Neural progenitor cell (in vitro differentiated cells): ENCODE data around the gene CHMP1A. TPM values are rescaled to one million over a fixed set of nuclear protein-coding genes. Genes with fewer than 3 reads are reported as not detected.

ENCODE experiments used
- DNase-seq: peaks from one replicate; pipeline ENCODE4 v3.0.0-alpha.2; 2016; ENCODE audit warnings: low spot score
- H2AFZ ChIP-seq: fragments of 200-600 bp; sonication (generic); replicated peaks from 2 replicates; pipeline ENCODE4 v1.6.1; 2016; ENCODE audit warnings: antibody characterized with exemption
- H3F3A ChIP-seq: fragments of 200-600 bp; sonication (generic); 2 replicates; pipeline ENCODE4 v1.6.1; 2016; ENCODE audit warnings: antibody characterized with exemption, low read depth
- H3K27ac ChIP-seq: fragments of 200-600 bp; sonication (generic); 2 replicates; pipeline ENCODE4 v1.5.1; 2016; ENCODE audit warnings: mild to moderate bottlenecking
- H3K27me3 ChIP-seq: fragments of 200-600 bp; sonication (generic); 2 replicates; pipeline ENCODE4 v1.6.1; 2016; ENCODE audit warnings: mild to moderate bottlenecking, moderate library complexity
- H3K36me3 ChIP-seq: fragments of 200-600 bp; sonication (generic); 2 replicates; pipeline ENCODE4 v1.5.1; 2016
- H3K4me1 ChIP-seq: fragments of 200-600 bp; sonication (generic); 2 replicates; pipeline ENCODE4 v1.6.1; 2016; ENCODE audit warnings: mixed run types
- H3K4me2 ChIP-seq: fragments of 200-600 bp; sonication (generic); 2 replicates; pipeline ENCODE4 v1.6.1; 2016
- H3K4me3 ChIP-seq: fragments of 200-600 bp; sonication (generic); 2 replicates; pipeline ENCODE4 v1.5.1; 2016
- H3K79me2 ChIP-seq: fragments of 200-600 bp; sonication (generic); 2 replicates; pipeline ENCODE4 v1.6.1; 2016; ENCODE audit warnings: low read depth
- H3K9ac ChIP-seq: fragments of 200-600 bp; sonication (generic); 2 replicates; pipeline ENCODE4 v1.6.1; 2016
- H3K9me3 ChIP-seq: fragments of 200-600 bp; sonication (generic); 2 replicates; pipeline ENCODE4 v1.5.1; 2016; ENCODE audit warnings: low read depth
- H4K20me1 ChIP-seq: fragments of 200-600 bp; sonication (generic); 2 replicates; pipeline ENCODE4 v1.6.1; 2016; ENCODE audit warnings: low read depth
- H3K27ac Mint-ChIP-seq: 3 replicates; pipeline ENCODE4 v1.8.0; 2021; ENCODE audit warnings: mixed read lengths
- H3K27me3 Mint-ChIP-seq: 2 replicates; pipeline ENCODE4 v1.8.0; 2022; ENCODE audit warnings: low read depth, mild to moderate bottlenecking, inconsistent platforms, moderate library complexity, mixed read lengths; ENCODE audit not compliant: insufficient read depth
- H3K36me3 Mint-ChIP-seq: 3 replicates; pipeline ENCODE4 v1.8.0; 2021; ENCODE audit warnings: mixed read lengths
- H3K4me1 Mint-ChIP-seq: 3 replicates; pipeline ENCODE4 v1.8.0; 2021; ENCODE audit warnings: mixed read lengths
- H3K4me3 Mint-ChIP-seq: 3 replicates; pipeline ENCODE4 v1.8.0; 2021; ENCODE audit warnings: mild to moderate bottlenecking, moderate library complexity, mixed read lengths
- H3K9me3 Mint-ChIP-seq: 3 replicates; pipeline ENCODE4 v1.8.0; 2020; ENCODE audit warnings: mixed read lengths
- EZH2 ChIP-seq: fragments of 200-600 bp; sonication (generic); IDR thresholded peaks from 2 replicates; pipeline ENCODE4 v1.6.1; 2017; ENCODE audit warnings: antibody characterized with exemption, mild to moderate bottlenecking, moderate library complexity
- EZH2phosphoT487 ChIP-seq: fragments of 200-600 bp; sonication (generic); IDR thresholded peaks from 2 replicates; pipeline ENCODE4 v1.6.1; 2017; ENCODE audit warnings: antibody characterized with exemption
- total RNA-seq: library from RNA; depleted of rRNA; stranded (reverse); fragments of >200 nt; gene quantifications from 2 replicates; pipeline ENCODE4 v1.2.3, GENCODE V29; 2015; ENCODE audit warnings: low replicate concordance
- TF ChIP-seq, protein P1 (sequence below): fragments of 200-600 bp; sonication (generic); IDR thresholded peaks from 2 replicates; pipeline ENCODE4 v1.5.1; 2017; ENCODE audit warnings: antibody characterized with exemption, mild to moderate bottlenecking

Gene CHMP1A
- total RNA-seq, 1 donor from 2014 or later, result 34.6 TPM

DNA sequence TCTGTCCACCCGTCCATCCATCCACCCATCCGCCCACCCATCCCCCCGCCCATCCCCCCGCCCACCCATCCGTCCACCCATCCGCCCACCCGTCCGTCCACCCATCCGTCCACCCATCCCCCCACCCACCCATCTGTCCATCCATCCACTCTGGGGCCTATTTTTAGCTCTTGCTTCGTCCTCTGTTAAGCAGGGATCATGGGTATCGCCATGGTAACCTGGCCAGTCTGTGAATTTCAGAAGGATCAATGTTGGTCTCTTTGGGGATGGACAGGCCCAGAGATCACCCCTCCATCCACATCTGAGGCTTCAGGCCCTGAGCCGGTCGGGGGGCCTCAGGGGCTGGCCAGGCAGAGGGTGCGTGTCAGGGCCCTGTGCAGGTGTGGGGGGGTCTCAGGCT lies 59.3 kb downstream of the CHMP1A start:
- Histone ChIP-seq H3K9me3 (no peaks in the 10 kb centered on the region), H3K79me2 (no peaks in the 10 kb centered on the region), H3K27ac (no peak overlapping the region), H3F3A (peaks cover 13% of the 10 kb centered on the region), H3K4me3 (no peak overlapping the region), H3K4me1 (peaks cover 4% of the 10 kb centered on the region), H3K27me3 (peaks cover 5% of the 10 kb centered on the region), H3K36me3 (no peaks in the 10 kb centered on the region), H3K9ac (no peak overlapping the region), H4K20me1 (peaks cover 4% of the 10 kb centered on the region), H2AFZ (no peak overlapping the region), H3K4me2 (no peak overlapping the region)
- TF ChIP-seq, protein P1, sequence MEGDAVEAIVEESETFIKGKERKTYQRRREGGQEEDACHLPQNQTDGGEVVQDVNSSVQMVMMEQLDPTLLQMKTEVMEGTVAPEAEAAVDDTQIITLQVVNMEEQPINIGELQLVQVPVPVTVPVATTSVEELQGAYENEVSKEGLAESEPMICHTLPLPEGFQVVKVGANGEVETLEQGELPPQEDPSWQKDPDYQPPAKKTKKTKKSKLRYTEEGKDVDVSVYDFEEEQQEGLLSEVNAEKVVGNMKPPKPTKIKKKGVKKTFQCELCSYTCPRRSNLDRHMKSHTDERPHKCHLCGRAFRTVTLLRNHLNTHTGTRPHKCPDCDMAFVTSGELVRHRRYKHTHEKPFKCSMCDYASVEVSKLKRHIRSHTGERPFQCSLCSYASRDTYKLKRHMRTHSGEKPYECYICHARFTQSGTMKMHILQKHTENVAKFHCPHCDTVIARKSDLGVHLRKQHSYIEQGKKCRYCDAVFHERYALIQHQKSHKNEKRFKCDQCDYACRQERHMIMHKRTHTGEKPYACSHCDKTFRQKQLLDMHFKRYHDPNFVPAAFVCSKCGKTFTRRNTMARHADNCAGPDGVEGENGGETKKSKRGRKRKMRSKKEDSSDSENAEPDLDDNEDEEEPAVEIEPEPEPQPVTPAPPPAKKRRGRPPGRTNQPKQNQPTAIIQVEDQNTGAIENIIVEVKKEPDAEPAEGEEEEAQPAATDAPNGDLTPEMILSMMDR, result no peak
- no peak for TF ChIP-seq EZH2
- H3K4me1 Mint-ChIP-seq, result peaks cover 31% of the 10 kb centered on the region
- H3K4me3 Mint-ChIP-seq, result no peak overlapping the region
- peaks cover 2% of the 10 kb centered on the region for H3K27me3 Mint-ChIP-seq
- H3K36me3 Mint-ChIP-seq, result no peaks in the 10 kb centered on the region
- no peak overlapping the region for H3K27ac Mint-ChIP-seq
- no peaks in the 10 kb centered on the region for H3K9me3 Mint-ChIP-seq
- no peak for DNase-seq

DNA sequence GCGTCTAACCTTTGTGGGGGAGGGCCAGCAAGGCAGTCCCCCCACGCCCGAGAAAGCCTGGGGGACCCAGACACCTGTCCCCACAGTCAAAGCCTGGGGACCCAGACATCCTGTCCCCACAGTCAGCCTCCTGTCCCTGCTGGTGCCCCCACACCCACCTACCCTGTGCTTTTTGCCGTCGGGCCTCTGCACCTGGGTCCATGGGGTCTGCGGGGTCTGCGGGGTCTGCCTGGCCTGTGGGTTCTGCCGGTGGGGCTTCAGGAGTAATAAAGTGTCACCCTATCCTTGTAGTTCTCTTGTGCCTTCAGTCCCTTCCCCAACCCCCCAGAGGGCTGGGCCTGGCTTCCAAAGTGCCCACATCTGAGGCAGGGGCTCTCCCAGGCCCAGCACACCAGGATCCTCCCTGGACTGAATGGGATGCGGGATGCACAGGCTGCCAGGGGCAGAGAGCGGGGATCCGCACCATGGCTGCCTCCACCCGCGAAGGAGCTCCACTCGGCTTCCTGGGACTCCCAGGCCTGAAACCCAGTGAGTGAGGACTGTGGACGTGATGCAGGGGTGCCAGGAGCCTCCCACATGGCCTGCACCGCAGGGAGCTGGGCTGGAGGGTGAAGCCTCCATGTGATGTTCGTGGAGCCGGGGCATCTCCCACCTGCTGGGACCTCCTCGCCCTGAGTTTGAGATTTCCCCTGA lies 60.4 kb downstream of the CHMP1A start:
- peaks cover 3% of the 10 kb centered on the region for H3K4me1 ChIP-seq
- H4K20me1 ChIP-seq, result peaks cover 4% of the 10 kb centered on the region
- H3F3A ChIP-seq, result peaks cover 8% of the 10 kb centered on the region
- Mint-ChIP-seq H3K27me3 (peaks cover 2% of the 10 kb centered on the region), H3K4me1 (peaks cover 22% of the 10 kb centered on the region), H3K36me3 (no peaks in the 10 kb centered on the region), H3K4me3 (no peak overlapping the region), H3K27ac (no peak overlapping the region), H3K9me3 (no peaks in the 10 kb centered on the region)
- H3K36me3 ChIP-seq, result no peaks in the 10 kb centered on the region
- H3K27ac ChIP-seq, result no peak overlapping the region
- H3K79me2 ChIP-seq, result no peaks in the 10 kb centered on the region
- no peaks in the 10 kb centered on the region for H3K9me3 ChIP-seq
- no peak overlapping the region for H3K4me3 ChIP-seq
- H3K9ac ChIP-seq, result no peak overlapping the region
- no peak overlapping the region for H2AFZ ChIP-seq
- H3K4me2 ChIP-seq, result no peak overlapping the region
- no peaks in the 10 kb centered on the region for H3K27me3 ChIP-seq
- TF ChIP-seq, protein P1, result no peak
- TF ChIP-seq EZH2, result no peak
- no peak for TF ChIP-seq EZH2phosphoT487
- DNase-seq, result no peak

DNA sequence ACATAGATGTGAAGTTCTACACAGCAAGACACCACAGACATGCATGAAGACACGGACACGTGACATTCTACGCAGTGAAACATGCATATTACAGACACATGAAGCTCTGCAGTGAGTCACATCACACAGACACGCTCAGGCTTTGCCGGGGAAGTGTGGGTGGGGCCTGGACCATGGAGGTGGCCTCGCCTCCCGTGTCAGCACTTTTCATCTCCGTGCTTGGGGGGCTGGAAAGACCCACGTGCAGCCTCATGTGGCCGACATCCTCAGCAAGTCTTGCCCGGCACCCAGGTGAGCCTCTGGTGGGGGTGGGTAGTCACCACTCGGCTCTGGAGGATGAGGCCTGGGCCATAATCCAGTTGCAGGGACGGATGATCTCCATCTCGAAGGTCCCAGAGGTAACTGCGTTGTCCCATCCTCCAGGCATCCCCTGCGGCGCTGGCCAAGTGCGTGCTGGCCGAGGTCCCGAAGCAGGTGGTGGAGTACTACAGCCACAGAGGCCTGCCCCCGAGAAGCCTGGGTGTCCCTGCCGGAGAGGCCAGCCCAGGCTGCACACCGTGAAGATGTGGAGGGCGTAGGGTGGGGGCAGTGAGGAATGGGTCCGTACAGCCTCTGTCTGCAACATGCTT lies 61.3 kb downstream of the CHMP1A start:
- no peaks in the 10 kb centered on the region for H3K4me1 ChIP-seq
- H3K27me3 ChIP-seq, result no peaks in the 10 kb centered on the region
- no peaks in the 10 kb centered on the region for H3K9me3 Mint-ChIP-seq
- no peak overlapping the region for H3K4me3 ChIP-seq
- H3K27me3 Mint-ChIP-seq, result peaks cover 2% of the 10 kb centered on the region
- H3K9ac ChIP-seq, result no peak overlapping the region
- H4K20me1 ChIP-seq, result no peaks in the 10 kb centered on the region
- H3F3A ChIP-seq, result peaks cover 3% of the 10 kb centered on the region
- peak overlapping the region; percentile 74 for H3K27ac Mint-ChIP-seq
- H3K36me3 Mint-ChIP-seq, result no peaks in the 10 kb centered on the region
- H2AFZ ChIP-seq, result no peak overlapping the region
- H3K27ac ChIP-seq, result no peak overlapping the region
- TF ChIP-seq EZH2, result no peak
- TF ChIP-seq EZH2phosphoT487, result no peak
- TF ChIP-seq, protein P1, result no peak
- no peaks in the 10 kb centered on the region for H3K79me2 ChIP-seq
- no peak overlapping the region for H3K4me3 Mint-ChIP-seq
- H3K4me1 Mint-ChIP-seq, result peaks cover 20% of the 10 kb centered on the region
- H3K36me3 ChIP-seq, result no peaks in the 10 kb centered on the region
- no peaks in the 10 kb centered on the region for H3K9me3 ChIP-seq
- DNase-seq, result no peak
- H3K4me2 ChIP-seq, result no peak overlapping the region
